C4-2B (cell line): Measurements from ENCODE around the gene TTK.

Experiments used
- ZFX ChIP-seq: fragments of 450-650 bp; IDR thresholded peaks from 2 replicates; pipeline ENCODE4 v1.6.1; 2017
- TF ChIP-seq, protein P1 (sequence below): fragments of 450-650 bp; conservative IDR thresholded peaks from 2 replicates; pipeline ENCODE4 v1.5.1; 2017; ENCODE audit warnings: mild to moderate bottlenecking

DNA sequence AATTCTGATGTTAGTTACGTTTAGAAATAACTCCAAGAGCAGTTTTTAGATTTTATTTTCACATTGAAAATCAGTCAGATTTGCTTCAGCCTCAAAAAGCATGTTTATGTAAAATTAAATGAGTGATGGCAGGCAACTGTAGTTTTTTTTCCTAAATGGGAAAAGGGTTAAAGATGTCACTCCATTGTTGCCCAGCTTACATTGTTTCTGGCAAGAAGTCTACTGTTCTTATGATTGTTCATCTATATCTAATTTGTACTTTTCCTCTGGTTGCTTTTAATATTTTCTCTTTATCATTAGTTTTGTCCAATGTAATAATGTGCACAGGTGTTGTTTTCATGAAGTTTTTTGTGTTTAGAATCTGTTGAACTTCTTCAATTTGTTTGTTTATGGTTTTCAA, 6.7 kb upstream of the TTK start:
- TF ChIP-seq, protein P1, sequence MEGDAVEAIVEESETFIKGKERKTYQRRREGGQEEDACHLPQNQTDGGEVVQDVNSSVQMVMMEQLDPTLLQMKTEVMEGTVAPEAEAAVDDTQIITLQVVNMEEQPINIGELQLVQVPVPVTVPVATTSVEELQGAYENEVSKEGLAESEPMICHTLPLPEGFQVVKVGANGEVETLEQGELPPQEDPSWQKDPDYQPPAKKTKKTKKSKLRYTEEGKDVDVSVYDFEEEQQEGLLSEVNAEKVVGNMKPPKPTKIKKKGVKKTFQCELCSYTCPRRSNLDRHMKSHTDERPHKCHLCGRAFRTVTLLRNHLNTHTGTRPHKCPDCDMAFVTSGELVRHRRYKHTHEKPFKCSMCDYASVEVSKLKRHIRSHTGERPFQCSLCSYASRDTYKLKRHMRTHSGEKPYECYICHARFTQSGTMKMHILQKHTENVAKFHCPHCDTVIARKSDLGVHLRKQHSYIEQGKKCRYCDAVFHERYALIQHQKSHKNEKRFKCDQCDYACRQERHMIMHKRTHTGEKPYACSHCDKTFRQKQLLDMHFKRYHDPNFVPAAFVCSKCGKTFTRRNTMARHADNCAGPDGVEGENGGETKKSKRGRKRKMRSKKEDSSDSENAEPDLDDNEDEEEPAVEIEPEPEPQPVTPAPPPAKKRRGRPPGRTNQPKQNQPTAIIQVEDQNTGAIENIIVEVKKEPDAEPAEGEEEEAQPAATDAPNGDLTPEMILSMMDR, result no peak
- TF ChIP-seq ZFX, result no peak
